Measurements from ENCODE around the gene NLRP6. TPM values are rescaled to one million over a fixed set of nuclear protein-coding genes. Genes with fewer than 3 reads are reported as not detected.

The NLRP6 gene
- polyA plus RNA-seq, 1 of the 3 experiments (the other 2 are of a cell fraction) = not detected

GRCh38 chr11:276219-276618 is 2.0 kb upstream of the NLRP6 start:
- Histone ChIP-seq H3K9me3 (peaks cover 4% of the 10 kb centered on the region), H3K79me2 (ENCODE audit: insufficient read depth) (no peaks in the 10 kb centered on the region), H3K9ac (no peak overlapping the region), H3K4me3 (ENCODE audit: low read depth in 2 of 2, low read length in 1 of 2) (no peak overlapping the region), H3K27me3 (ENCODE audit: insufficient read depth) (peaks cover 48% of the 10 kb centered on the region), H3K4me2 (no peak overlapping the region), H3K4me1 (ENCODE audit: control insufficient read depth in 1 of 2, insufficient read depth in 2 of 2, low read depth in 1 of 2, low read length in 1 of 2) (no peaks in the 10 kb centered on the region), H3F3A (replicated peaks; ENCODE audit: insufficient read depth) (no peaks in the 10 kb centered on the region), H2AFZ (ENCODE audit: low read depth) (no peak overlapping the region), H3K27ac (ENCODE audit: low read depth in 2 of 2, low read length in 1 of 2) (no peak overlapping the region), H3K9me2 (no peaks in the 10 kb centered on the region), H3K36me3 (replicated peaks in 1 of 2; ENCODE audit: control insufficient read depth in 1 of 2, insufficient read depth in 2 of 2, low read length in 1 of 2) (no peaks in the 10 kb centered on the region), H4K20me1 (ENCODE audit: insufficient read depth) (no peaks in the 10 kb centered on the region)
- DNase-seq = no peak
- CTCF ChIA-PET = no interaction called here
- POLR2A ChIA-PET = no interaction called here
- no peak for TF ChIP-seq ZBTB33 (IDR thresholded peaks at IDR 0.05; ENCODE audit: borderline replicate concordance, low read depth)
- TF ChIP-seq EZH2phosphoT487 (IDR thresholded peaks at IDR 0.05; ENCODE audit: borderline replicate concordance, low read depth) = no peak
- no peak for TF ChIP-seq MEF2A (IDR thresholded peaks at IDR 0.05; ENCODE audit: borderline replicate concordance, low read depth)
- TF ChIP-seq FOXJ3 (CRISPR knock-in tag; IDR thresholded peaks at IDR 0.05) = no peak
- TF ChIP-seq RCOR1 (IDR thresholded peaks at IDR 0.05; ENCODE audit: low read length) = no peak
- TF ChIP-seq SIN3A (IDR thresholded peaks at IDR 0.05; ENCODE audit: borderline replicate concordance, low read depth, low read length) = no peak
- TF ChIP-seq USF1 (IDR thresholded peaks at IDR 0.05; ENCODE audit: borderline replicate concordance, low read depth) = no peak
- TF ChIP-seq TAF1 (IDR thresholded peaks at IDR 0.05; ENCODE audit: borderline replicate concordance, low read depth, low read length) = no peak
- no peak for TF ChIP-seq FOXM1 (IDR thresholded peaks at IDR 0.05; ENCODE audit: low read depth)
- TF ChIP-seq, protein P1, sequence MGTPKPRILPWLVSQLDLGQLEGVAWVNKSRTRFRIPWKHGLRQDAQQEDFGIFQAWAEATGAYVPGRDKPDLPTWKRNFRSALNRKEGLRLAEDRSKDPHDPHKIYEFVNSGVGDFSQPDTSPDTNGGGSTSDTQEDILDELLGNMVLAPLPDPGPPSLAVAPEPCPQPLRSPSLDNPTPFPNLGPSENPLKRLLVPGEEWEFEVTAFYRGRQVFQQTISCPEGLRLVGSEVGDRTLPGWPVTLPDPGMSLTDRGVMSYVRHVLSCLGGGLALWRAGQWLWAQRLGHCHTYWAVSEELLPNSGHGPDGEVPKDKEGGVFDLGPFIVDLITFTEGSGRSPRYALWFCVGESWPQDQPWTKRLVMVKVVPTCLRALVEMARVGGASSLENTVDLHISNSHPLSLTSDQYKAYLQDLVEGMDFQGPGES (IDR thresholded peaks at IDR 0.05; ENCODE audit: low read depth, low read length) = no peak
- no peak for TF ChIP-seq GABPA (IDR thresholded peaks at IDR 0.05; ENCODE audit: low read depth)
- TF ChIP-seq TEAD4 (IDR thresholded peaks at IDR 0.05; ENCODE audit: borderline replicate concordance, insufficient read depth) = no peak
- no peak for TF ChIP-seq RAD21 (IDR thresholded peaks at IDR 0.05; ENCODE audit: low read length)
- no peak for TF ChIP-seq ELF1 (IDR thresholded peaks at IDR 0.05)
- no peak for TF ChIP-seq GATA2 (CRISPR knock-in tag; IDR thresholded peaks at IDR 0.05)
- TF ChIP-seq CTCF (IDR thresholded peaks at IDR 0.05) = no peak
- TF ChIP-seq NFIC (IDR thresholded peaks at IDR 0.05; ENCODE audit: borderline replicate concordance) = no peak
- no peak for TF ChIP-seq TCF12 (IDR thresholded peaks at IDR 0.05)

All from SK-N-SH (cell line).